Left ventricle myocardium inferior (tissue), 1 donor: ENCODE data around the gene KRT74. TPM values are rescaled to one million over a fixed set of nuclear protein-coding genes. Genes with fewer than 3 reads are reported as not detected.
"Not testable (repeated sequence)": the region's sequence is repeated elsewhere in the genome, so short reads cannot be mapped to it uniquely, and the experiment has no call there.

Experiments
- DNase-seq: peaks from one replicate; pipeline ENCODE4 v3.0.0-alpha.2; 2020
- H3K27ac ChIP-seq: fragments of 200-600 bp; replicated peaks from 2 replicates; pipeline ENCODE4 v1.8.0; 2021
- H3K27me3 ChIP-seq: fragments of 200-600 bp; 2 replicates; pipeline ENCODE4 v1.8.0; 2021; ENCODE audit warnings: low read depth
- H3K36me3 ChIP-seq: fragments of 200-600 bp; 2 replicates; pipeline ENCODE4 v1.8.0; 2021
- H3K4me1 ChIP-seq: fragments of 200-600 bp; 2 replicates; pipeline ENCODE4 v1.8.0; 2021
- H3K4me3 ChIP-seq: fragments of 200-600 bp; 2 replicates; pipeline ENCODE4 v1.8.0; 2021; ENCODE audit warnings: mild to moderate bottlenecking, moderate library complexity
- H3K9me3 ChIP-seq: fragments of 200-600 bp; replicated peaks from 2 replicates; pipeline ENCODE4 v1.8.0; 2021
- intact Hi-C: fragments of 100-400 bp; cut with micrococcal nuclease; formaldehyde crosslinking; loops from one replicate; pipeline ENCODE4 v1.11.0; 2022
- total RNA-seq: library from RNA; stranded (reverse); fragmentation: NEBNext Ultra II Directional; extraction: Animal tissue kit (Norgen Biotek cat#: 25700); gene quantifications from one replicate; pipeline ENCODE4 v1.2.1, GENCODE V29; 2021
- TF ChIP-seq, protein P1 (sequence below): fragments of 200-600 bp; IDR thresholded peaks from 2 replicates; pipeline ENCODE4 v1.8.0; 2021; ENCODE audit warnings: antibody characterized with exemption, mild to moderate bottlenecking, borderline replicate concordance
- donor health status: DM: no; HTN: yes; CAD: no; lungs with severe emphysema.

The KRT74 gene
- total RNA-seq, 1 donor from 2014 or later: 0.14 TPM

DNA sequence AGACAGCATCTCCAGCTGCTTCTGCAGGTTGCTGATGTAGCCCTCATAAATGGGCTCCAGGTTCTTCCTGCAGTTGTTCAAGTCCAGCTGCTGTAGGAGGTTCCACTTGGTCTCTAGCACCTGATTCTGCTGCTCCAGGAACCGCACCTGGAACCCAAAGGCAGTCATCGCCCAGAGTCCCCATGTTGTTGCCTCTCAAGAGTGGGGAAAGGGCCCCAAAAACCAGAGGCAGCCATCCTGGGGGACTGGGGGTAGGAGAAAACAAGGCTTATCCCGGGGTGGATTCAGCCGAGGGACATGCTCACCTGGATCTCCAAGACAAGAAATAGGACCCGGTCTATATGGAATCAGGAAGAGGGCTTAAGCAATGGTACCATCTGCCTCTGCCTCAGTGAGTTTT is 25.3 kb upstream of the KRT74 start:
- H3K36me3 ChIP-seq: no peaks in the 10 kb centered on the region
- peaks cover 87% of the 10 kb centered on the region for H3K27me3 ChIP-seq
- H3K27ac ChIP-seq: no peak overlapping the region
- DNase-seq: no peak
- TF ChIP-seq, protein P1, sequence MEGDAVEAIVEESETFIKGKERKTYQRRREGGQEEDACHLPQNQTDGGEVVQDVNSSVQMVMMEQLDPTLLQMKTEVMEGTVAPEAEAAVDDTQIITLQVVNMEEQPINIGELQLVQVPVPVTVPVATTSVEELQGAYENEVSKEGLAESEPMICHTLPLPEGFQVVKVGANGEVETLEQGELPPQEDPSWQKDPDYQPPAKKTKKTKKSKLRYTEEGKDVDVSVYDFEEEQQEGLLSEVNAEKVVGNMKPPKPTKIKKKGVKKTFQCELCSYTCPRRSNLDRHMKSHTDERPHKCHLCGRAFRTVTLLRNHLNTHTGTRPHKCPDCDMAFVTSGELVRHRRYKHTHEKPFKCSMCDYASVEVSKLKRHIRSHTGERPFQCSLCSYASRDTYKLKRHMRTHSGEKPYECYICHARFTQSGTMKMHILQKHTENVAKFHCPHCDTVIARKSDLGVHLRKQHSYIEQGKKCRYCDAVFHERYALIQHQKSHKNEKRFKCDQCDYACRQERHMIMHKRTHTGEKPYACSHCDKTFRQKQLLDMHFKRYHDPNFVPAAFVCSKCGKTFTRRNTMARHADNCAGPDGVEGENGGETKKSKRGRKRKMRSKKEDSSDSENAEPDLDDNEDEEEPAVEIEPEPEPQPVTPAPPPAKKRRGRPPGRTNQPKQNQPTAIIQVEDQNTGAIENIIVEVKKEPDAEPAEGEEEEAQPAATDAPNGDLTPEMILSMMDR: no peak
- intact Hi-C loops: no loop called here
- H3K9me3 ChIP-seq: peaks cover 3% of the 10 kb centered on the region
- H3K4me3 ChIP-seq: no peak overlapping the region
- peaks cover 4% of the 10 kb centered on the region for H3K4me1 ChIP-seq

DNA sequence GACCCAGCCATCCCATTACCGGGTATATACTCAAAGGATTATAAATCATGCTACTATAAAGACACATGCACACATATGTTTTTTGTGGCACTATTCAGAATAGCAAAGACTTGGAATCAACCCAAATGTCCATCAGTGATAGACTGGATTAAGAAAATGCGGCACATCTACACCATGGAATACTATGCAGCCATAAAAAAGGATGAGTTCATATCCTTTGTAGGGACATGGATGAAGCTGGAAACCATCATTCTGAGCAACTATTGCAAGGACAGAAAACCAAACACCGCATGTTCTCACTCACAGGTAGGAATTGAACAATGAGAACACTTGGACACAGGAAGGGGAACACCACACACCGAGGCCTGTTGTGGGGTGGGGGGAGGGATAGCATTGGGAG is 20.6 kb upstream of the KRT74 start:
- intact Hi-C loops, H3K36me3 ChIP-seq, DNase-seq, H3K27ac ChIP-seq, H3K4me3 ChIP-seq, H3K4me1 ChIP-seq, H3K9me3 ChIP-seq: not testable (repeated sequence)
- H3K27me3 ChIP-seq: peaks cover 79% of the 10 kb centered on the region

DNA sequence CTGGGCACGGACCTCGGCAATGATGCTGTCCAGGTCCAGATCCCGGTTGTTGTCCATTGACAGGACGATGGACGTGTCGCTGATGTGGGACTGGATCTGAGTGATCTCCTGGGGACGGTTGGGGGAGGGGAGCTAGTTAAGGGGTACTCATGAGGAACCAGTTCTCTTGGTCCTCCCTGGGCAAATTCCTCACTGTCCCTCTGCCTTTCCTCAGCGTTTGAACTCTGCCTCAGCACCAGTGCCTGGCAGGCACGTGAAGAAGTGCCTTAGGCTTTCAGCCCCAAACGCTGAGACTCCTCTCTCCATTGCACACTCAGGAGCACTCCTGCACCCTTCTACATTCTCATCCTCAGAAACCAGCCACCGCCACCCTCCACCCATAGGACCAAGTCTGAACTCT is 17.9 kb upstream of the KRT74 start:
- TF ChIP-seq, protein P1: no peak
- DNase-seq: no peak
- H3K27me3 ChIP-seq: peaks cover 72% of the 10 kb centered on the region
- H3K9me3 ChIP-seq: peaks cover 3% of the 10 kb centered on the region
- H3K27ac ChIP-seq: no peak overlapping the region
- H3K36me3 ChIP-seq: no peaks in the 10 kb centered on the region
- H3K4me3 ChIP-seq: no peak overlapping the region
- H3K4me1 ChIP-seq: no peaks in the 10 kb centered on the region
- intact Hi-C loops: no loop called here

DNA sequence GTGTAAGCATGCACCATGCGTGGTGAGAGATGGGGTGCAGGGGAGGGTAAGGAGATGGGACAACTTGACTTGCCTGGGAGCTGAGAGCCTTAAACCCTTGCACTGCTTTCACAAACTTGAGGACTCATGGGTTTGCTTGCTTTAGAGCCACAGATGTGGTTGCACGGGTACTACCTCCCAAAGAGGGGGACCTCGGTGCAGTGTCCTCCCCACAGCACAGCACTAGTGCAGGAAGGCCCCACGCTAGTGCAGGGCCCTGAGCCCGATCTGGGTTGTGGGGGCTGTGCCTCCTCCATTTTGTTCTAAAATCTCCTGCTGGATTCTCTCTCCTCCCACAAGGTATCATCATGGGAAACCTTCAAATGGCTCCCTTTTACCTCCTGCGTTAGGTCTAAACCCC is 16.4 kb upstream of the KRT74 start:
- DNase-seq: no peak
- Histone ChIP-seq H3K27ac (no peak overlapping the region), H3K4me1 (no peaks in the 10 kb centered on the region), H3K27me3 (peaks cover 60% of the 10 kb centered on the region), H3K4me3 (no peak overlapping the region), H3K9me3 (peaks cover 3% of the 10 kb centered on the region), H3K36me3 (no peaks in the 10 kb centered on the region)
- TF ChIP-seq, protein P1: no peak
- intact Hi-C loops: no loop called here

DNA sequence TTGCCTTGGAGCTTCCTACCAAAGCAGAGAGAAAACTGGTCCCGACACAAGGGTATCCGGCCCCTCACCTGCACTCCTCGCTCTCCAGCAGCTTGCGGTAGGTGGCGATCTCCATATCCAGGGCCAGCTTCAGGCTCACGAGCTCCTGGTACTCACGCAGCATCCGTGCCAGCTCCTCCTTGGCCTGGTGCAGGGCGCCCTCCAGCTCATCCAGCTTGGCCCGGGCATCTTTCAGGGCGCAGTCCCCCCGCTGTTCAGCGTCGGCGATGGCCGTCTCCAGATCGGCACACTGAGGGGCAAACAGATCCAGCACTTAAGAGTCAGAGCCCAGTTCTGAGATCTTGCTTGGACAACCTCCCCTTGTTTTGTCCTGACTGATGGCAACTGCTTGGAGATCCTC is 13.9 kb upstream of the KRT74 start:
- Histone ChIP-seq H3K36me3 (no peaks in the 10 kb centered on the region), H3K27ac (no peak overlapping the region), H3K27me3 (peaks cover 42% of the 10 kb centered on the region), H3K9me3 (no peaks in the 10 kb centered on the region), H3K4me1 (no peaks in the 10 kb centered on the region), H3K4me3 (no peak overlapping the region)
- DNase-seq: no peak
- TF ChIP-seq, protein P1: no peak
- intact Hi-C loops: loop anchor here (10.0 kb wide), 2 partner anchors 297 to 387 kb away; no protein-coding TSS in a partner anchor

DNA sequence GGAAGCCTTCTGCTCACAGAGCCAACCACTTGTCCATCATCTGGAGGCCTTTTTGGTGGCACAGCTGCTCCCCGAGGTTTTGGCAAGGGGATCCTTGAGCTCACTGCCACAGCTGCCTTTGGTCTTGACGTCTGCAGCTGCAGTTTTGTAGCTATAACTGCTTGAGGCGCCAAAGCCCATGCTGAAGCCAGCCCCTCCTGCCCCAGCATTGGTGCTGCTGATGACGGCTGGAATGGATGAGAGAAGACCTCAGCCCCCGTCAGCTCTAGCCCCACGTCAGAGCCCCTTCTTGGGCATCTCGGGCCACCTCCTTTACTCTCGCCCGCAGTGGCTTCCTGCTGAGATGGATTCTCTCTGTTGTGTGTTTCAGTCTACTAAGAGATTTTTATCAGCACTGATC is 12.3 kb upstream of the KRT74 start:
- DNase-seq: no peak
- Histone ChIP-seq H3K27ac (no peak overlapping the region), H3K9me3 (no peaks in the 10 kb centered on the region), H3K27me3 (peaks cover 42% of the 10 kb centered on the region), H3K4me3 (no peak overlapping the region), H3K36me3 (no peaks in the 10 kb centered on the region), H3K4me1 (no peaks in the 10 kb centered on the region)
- intact Hi-C loops: loop anchor here (10.0 kb wide), 2 partner anchors 299 to 389 kb away; no protein-coding TSS in a partner anchor
- TF ChIP-seq, protein P1: no peak
